ENCODE measurements around the gene AUTS2.

- TF ChIP-seq POLR2A (IDR thresholded peaks at IDR 0.05) (no peak), CTCF (IDR thresholded peaks at IDR 0.05) (no peak)
Observed at GRCh38 chr7:69723663-69724062, 125.4 kb downstream of the AUTS2 start.
